HG03039 (cell line): ENCODE results near the gene DDIT3.
"Not testable (repeated sequence)": the region's sequence is repeated elsewhere in the genome, so short reads cannot be mapped to it uniquely, and the experiment has no call there.

Experiments
- ATAC-seq: cut with Tn5 transposase; IDR thresholded peaks from one replicate; pipeline ENCODE4 v1.9.1; 2021; ENCODE audit warnings: mild to moderate bottlenecking, moderate library complexity; ENCODE audit not compliant: unreplicated experiment

DDIT3 gene

GRCh38 chr12:57526477-57527126 lies 6.3 kb upstream of the DDIT3 start:
- no peak for ATAC-seq

- no peak for ATAC-seq
These were observed 5.5 kb upstream of the DDIT3 start for GRCh38 chr12:57525615-57526383.

- ATAC-seq: no peak
These were observed 4.7 kb upstream of the DDIT3 start for GRCh38 chr12:57524814-57525614.

- no peak for ATAC-seq
These were observed 3.6 kb upstream of the DDIT3 start for GRCh38 chr12:57523706-57524614.

GRCh38 chr12:57522887-57523705 lies 2.8 kb upstream of the DDIT3 start:
- no peak for ATAC-seq

- ATAC-seq: peak; percentile 33
These were observed 1.9 kb upstream of the DDIT3 start, which contains the start of gene MBD6 for GRCh38 chr12:57522011-57522886. TSS of gene MBD6 (plus strand) at chr12:57522824. CDS start at chr12:57524304, 1,480 bp downstream.

GRCh38 chr12:57521525-57522010 lies 1.3 kb upstream of the DDIT3 start:
- ATAC-seq: no peak

GRCh38 chr12:57519796-57520052 lies 590 bp downstream of the DDIT3 start:
- peak; percentile 0 for ATAC-seq

GRCh38 chr12:57518920-57519795 lies 1.2 kb downstream of the DDIT3 start:
- ATAC-seq: no peak

GRCh38 chr12:57518176-57518919 lies 2.0 kb downstream of the DDIT3 start:
- ATAC-seq: no peak

- ATAC-seq: not testable (repeated sequence)
These were observed 2.6 kb downstream of the DDIT3 start for GRCh38 chr12:57517718-57518117.

GRCh38 chr12:57517187-57517586 lies 3.1 kb downstream of the DDIT3 start:
- no peak for ATAC-seq

GRCh38 chr12:57516617-57517153 lies 3.6 kb downstream of the DDIT3 start:
- ATAC-seq: no peak

GRCh38 chr12:57515934-57516541 lies 4.3 kb downstream of the DDIT3 start:
- no peak for ATAC-seq

GRCh38 chr12:57515408-57515933 lies 4.8 kb downstream of the DDIT3 start:
- no peak for ATAC-seq

GRCh38 chr12:57514720-57515407 lies 5.5 kb downstream of the DDIT3 start:
- no peak for ATAC-seq
